GM21576 (cell line): ENCODE measurements around the gene UIMC1.
A peak's percentile ranks its signal among the peaks of the same experiment; 100 is the strongest.
"Not testable (repeated sequence)": the region's sequence is repeated elsewhere in the genome, so short reads cannot be mapped to it uniquely, and the experiment has no call there.

Source experiments
- ATAC-seq: cut with Tn5 transposase; IDR thresholded peaks from one replicate; pipeline ENCODE4 v1.9.1; 2021; ENCODE audit warnings: mild to moderate bottlenecking, moderate library complexity; ENCODE audit not compliant: unreplicated experiment

Gene UIMC1

DNA sequence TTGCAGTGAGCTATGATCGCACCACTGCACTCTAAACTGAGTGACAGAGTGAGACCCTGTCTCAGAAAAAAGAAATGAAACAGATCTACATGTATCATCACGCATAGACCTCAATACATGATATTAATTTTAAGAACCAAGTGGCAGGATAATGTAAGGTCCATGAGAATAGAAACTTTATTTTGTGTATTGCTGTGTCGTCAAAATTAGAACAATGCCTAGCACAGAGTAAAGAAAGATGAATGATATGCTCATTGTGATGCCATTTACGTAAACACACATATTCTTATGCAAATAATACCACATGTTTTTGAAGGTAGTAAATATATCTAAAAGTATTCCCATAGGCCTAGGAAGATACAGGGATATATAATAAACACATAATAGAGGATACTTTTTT, 3.6 kb upstream of the UIMC1 start:
- ATAC-seq, result no peak

DNA sequence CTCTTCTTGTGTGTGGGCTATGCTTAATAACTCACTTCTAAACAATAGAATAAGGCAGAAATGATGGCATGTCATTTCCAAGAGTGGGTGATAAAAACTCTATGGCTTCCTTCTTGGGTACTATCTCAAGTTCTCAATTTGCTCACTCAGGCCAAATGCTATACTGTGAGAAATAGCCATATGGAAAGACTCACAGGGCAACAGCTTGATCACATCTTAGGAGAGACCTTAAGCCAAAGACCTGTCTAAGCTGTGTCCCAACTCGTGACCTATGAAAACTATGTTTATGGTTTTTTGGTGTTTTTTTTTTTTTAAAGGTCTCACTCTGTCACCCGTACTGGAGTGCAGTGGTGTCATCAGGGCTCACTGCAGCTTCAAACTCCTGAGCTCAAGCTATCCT, 2.1 kb upstream of the UIMC1 start:
- no peak for ATAC-seq

DNA sequence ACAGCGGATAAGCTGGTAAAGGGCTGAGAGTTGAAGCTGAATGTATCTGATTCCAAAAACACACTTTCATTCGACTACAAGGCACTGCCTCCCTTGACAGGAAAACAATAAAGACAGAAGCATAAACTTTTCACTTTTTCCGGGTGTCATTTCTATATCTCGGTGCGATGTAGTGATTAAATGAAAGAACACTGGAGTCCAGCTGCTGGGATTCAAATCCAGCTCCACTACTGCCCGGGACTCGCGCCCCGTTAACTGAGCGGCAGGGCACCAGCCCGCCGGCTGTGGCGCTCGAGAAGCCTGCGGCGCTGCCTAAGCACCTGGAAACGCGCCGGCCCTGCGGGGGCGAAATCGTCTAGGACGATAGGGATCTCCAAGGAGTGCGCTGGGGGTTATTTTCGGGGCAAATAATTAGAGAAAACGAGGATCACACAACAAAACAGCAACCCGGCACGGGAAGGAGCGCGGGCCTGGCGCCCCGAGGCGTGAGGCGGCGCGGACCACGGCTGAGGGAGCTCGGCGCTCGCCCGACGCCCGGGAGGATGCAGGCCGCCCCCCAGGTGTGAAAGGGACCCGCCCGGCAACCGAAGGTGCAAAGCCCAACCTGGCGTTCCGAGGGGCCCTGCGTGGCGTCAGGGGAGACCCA, 837 bp downstream of the UIMC1 start:
- ATAC-seq, result peak; percentile 50

DNA sequence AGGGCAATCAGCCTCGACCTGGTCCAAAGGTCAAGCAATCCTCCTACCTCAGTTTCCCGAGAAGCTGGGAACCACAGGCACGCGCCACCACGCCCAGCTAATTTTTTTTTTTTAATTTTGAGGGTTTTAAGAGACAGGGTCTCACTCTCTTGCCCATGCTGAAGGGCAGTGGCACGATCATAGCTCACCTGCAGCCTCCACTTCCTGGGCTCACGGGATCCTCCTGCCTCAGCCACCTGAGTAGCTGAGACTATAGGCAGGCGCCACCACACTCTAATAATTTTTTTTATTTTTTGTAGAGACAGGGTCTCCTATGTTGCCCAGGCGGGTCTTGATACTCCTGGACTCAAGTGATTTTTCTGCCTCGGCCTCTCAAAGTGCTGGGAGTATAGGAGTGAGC, 1.6 kb downstream of the UIMC1 start:
- no peak for ATAC-seq

DNA sequence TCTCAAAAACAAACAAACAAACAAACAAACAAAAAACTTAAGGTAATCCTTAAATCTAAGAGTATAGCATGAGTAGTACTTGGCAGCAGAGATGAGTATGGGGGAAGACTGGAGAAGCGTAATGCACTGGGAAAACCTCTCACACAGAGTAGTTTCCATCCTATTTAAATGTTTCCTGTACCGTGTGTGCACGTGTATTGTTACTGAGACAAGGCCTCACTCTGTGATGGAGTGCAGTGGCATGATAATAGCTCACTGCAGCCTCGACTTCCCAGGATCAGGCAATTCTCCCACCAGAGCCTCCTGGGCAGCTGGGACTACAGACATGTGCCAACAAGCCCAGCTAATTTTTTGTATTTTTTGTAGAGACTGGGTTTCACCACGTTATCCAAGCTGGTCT, 2.9 kb downstream of the UIMC1 start:
- no peak for ATAC-seq

DNA sequence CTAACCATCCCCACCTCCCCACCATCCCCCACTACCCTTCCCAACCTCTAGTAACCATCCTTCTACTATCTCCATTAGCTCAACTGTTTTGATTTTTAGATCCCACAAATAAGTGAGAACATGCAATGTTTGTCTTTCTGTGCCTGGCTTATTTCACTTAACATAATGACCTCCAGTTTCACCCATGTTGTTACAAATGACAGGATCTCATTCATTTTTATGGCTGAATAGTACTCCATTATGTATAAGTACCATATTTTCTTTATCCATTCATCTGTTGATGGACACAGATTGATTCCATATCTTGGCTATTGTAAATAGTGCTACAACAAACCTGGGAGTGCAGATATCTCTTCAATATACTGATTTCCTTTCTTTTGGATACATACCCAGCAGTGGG, 7.1 kb downstream of the UIMC1 start:
- not testable (repeated sequence) for ATAC-seq

DNA sequence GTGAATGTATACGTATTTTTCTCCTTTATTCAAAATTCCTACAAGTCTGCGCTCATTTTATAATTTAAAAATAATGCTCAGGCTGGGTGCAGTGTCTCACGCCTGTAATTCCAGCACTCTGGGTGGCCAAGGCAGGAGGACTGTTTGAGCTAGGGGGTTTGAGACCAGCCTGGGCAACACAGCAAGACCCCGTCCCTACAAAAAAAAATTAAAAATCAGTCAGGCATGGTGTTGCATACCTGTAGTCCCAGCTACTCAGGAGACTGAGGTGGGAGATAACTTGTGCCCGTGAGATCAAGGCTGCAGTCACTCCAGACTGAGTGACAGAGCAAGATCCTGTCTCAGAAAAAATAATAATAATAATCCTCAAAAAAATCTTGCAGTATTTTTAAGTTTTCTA, 7.8 kb downstream of the UIMC1 start:
- no peak for ATAC-seq

DNA sequence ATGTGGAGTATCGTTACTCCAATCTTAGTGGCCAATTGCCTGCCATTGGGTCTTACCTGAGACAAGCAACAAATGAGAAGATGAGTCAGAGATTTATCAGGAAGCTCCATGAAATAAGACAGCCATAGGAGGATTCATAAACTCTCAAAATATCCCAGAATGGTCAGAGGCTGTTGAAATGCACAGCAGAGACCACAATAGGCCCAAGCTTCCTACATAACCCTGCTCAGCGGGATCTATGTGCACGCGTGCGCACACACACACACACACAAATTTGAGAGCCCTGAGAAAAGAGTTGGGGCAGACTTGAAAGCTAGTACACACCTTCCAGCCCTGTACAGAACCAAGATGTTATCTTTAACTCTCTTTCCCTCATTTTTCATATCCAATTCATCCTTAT, 9.8 kb downstream of the UIMC1 start:
- ATAC-seq, result no peak

DNA sequence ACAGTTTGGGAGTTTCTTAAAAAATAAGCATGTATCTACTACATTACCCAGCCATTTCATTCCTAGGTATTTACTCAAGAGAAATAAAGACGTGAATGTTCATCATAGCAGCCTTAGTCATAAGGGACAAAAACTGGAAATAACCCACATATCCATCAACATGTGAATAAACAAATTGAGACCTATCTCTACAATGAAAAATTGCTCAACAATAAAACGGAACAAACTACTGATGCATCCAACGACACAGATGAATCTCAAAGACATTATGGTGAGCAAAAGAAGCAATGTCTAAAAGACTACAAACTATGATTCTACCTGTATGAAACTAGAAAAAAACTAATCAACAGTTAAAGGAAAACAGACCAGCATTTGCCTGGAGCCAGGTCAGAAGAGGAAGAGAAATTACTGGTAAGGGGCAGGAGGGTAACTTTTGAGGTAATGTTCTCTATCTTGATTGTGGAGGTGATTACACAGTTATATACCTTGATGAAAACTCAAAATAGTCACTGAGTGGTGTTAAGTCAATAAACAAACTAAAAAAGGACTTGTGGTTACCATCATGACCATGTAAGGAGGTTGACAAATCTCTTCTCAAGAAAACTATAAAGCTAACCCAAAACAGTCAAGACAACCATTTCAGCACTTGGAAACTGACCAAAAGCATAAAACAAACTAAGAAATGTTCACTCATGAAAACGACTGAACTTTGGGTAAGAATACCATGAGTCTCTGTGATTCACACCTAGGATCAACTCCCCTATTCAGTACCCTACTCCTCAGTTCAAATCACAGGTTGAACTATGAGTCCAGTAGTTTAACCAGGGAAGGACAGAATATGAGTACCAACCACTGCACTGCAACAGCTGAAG, 10.4 kb downstream of the UIMC1 start:
- ATAC-seq, result peak; percentile 46

DNA sequence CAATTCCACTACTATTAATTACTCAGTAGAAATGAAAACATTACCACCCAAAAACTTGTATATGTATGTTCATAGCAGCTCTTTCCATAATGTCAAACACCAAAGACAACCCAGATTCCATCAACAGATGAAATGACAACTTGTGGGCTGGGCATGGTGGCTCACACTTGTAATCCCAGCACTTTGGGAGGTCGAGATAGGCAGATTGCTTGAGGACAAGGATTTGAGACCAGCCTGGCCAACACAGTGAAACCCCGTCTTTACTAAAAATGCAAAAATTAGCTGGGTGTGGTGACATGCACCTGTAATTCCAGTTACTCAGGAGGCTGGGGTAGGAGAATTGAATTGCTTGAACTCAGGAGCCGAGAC, 11.5 kb downstream of the UIMC1 start:
- peak; percentile 1 for ATAC-seq

DNA sequence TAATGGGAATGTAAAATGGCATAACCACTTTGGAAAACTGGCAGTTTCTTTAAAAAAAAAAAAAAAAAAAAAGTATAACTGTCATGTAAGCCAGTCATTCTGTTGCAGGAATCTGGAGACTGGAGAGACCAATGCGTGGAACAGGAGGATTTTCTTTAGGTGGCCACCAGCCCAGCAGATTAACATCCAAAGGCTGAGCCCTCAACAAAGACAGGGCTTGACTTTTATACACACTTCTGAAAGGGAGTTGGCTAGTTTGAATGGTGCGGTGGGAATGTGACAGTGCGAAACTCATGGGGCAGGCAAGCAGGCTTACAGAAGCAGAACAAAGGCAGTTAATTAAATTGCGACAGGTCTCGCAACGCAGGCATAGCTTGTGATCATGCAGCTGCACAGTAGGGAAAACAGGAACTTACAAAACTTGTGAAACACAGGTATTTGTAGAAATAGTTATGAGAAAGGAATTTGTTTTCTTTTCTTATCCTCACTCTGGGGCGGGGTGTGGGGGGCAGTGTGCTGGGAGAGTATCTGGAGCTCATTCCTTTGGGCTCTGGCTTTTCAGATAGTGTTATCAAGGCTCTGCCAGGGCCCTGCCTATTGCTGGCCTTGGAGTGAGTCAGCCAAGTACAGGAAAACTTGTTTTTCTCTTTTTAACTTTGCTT, 12.0 kb downstream of the UIMC1 start:
- ATAC-seq, result peak; percentile 53

DNA sequence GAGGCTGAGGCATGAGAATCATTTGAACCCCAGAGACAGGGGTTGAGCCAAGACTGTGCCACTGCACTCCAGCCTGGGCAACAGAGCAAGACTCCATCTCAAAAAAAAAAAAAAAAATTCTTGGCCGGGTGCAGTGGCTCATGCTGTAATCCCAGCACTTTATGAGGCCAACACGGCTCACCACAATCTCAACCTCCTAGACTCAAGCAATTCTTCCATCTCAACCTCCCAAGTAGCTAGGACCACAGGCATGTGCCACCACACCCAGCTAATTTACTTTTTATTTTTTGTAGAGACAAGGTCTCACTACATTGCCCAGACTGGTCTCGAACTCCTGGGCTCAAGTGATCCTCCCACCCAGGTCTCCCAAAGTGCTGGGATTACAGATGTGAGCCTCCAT, 13.5 kb downstream of the UIMC1 start:
- ATAC-seq, result not testable (repeated sequence)

DNA sequence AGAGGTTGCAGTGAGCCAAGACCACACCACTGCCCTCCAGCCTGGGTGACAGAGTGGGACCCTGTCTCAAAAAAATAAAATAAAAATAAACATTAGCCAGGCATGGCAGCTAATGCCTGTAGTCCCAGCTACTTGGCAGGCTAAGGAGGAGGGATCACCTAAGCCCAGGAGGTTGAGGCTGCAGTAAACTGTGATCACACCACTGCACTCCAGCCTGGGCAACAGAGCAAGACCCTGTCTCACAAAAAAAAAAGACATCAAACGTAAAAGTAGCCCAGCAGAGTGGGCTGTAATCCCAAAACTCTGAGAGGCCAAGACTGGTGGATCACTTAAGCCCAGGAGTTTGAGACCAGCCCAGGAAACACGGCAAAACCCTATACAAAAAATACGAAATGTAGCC, 19.0 kb downstream of the UIMC1 start:
- no peak for ATAC-seq

DNA sequence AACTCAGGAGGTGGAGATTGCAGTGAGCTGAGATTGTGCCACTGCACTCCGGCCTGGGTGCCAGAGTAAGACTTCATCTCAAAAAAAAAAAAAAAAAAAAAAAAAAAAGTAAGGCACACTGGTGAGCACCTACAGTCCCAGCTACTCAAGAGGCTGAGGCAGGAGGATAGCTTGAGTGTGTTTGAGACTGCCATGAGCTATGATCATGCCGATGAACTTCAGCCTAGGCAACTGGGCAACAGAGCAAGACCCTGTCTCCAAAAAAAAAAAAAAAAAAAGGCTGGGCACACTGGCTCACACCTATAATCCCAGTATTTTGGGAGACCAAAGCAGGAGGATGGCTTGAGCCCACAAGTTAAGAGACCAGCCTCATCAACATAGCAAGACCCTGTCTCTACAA, 20.3 kb downstream of the UIMC1 start:
- ATAC-seq, result no peak

DNA sequence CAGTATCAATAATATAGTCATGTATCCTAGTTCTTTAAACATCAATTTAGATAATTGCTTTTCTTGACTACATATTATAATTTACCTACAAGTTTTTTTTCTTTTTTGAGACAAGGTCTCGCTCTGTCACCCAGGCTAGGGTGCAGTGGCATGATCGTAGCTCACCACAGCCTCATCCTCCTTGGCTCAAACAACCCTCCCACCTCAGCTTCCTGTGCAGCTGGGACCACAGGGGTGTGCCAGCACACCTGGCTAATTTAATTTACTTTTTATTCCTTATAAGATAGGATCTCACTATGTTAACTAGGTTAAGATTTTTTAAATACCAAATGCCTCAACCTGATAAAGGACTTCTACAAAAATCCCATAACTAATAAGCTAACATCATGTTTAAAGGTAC, 21.1 kb downstream of the UIMC1 start:
- peak; percentile 67 for ATAC-seq

DNA sequence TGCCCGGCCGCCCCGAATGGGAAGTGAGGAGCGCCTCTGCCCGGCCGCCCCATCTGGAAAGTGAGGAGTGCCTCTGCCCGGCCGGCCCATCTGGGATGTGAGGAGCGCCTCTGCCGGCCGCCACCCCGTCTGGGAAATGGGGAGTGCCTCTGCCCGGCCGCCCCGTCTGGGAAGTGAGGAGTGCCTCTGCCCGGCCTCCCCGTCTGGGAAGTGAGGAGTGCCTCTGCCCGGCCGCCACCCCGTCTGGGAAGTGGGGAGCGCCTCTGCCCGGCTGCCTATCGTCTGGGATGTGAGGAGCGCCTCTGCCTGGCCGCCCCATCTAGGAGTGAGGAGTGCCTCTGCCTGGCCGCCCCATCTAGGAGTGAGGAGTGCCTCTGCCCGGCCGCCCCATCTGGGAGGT, 22.4 kb downstream of the UIMC1 start:
- not testable (repeated sequence) for ATAC-seq

DNA sequence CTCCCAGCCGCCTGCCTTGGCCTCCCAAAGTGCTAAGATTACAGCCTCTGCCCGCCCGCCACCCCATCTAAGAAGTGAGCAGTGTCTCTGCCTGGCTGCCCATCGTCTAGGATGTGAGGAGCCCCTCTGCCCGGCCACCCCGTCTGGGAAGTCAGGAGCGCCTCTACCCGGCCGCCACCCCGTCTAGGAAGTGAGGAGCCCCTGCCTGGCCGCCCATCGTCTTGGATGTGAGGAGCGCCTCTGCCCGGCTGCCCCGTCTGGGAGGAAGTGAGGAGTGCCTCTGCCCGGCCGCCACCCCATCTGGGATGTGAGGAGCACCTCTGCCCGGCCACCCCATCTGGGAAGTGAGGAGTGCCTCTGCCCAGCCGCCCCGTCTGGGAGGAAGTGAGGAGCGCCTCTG, 23.0 kb downstream of the UIMC1 start:
- ATAC-seq, result not testable (repeated sequence)

DNA sequence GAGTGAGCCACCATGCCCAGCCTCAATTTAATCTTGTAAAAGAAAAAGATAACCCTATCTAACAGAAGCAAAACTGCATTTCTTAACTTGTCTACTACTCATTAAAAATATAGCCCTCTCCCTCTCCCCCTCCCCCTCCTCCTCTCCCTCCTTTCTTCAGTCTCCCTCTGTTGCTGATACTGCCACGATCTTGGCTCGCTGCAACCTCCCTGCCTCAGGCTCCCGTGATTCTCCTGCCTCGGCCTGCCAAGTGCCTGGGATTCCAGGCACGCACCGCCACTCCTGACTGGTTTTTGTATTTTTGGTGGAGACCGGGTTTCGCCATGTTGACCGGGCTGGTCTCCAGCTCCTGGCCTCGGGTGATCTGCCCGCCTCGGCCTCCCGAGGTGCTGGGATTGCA, 23.5 kb downstream of the UIMC1 start:
- ATAC-seq, result not testable (repeated sequence)

DNA sequence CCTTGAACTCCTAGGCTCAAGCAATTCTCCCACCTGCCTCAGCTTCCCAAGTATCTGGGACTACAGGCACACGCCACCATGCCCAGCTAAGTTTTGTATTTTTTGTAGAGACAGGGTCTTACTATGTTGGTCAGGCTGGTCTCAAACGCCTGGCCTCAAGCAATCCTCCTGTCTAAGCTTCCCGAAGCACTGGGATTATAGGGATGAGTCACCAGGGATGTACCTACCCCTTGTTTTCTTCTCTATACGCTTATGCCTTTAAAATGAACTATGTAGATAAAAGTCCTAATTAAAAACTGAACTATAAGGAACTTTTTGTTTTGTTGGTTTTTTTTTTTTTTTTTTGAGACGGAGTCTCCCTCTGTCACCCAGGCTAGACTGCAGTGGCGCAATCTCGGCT, 25.8 kb downstream of the UIMC1 start:
- no peak for ATAC-seq

DNA sequence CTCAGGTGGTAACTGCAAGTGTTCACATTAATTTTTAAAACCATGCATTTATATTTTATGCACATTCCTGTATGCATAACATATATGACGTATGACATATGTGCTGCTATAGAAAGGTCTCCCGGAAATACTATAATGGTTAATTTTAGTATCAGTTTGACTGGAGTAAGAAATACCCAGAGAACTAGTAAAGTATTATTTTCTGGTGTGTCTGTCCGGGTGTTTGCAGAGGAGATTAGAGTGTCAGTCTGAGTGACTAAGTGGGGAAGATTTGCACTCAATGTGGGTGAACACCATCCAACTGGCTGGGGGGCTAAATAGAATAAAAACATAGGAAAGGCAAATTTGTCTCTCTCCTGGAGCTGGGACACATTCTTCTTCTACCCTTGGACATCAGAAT, 26.9 kb downstream of the UIMC1 start:
- ATAC-seq, result no peak

DNA sequence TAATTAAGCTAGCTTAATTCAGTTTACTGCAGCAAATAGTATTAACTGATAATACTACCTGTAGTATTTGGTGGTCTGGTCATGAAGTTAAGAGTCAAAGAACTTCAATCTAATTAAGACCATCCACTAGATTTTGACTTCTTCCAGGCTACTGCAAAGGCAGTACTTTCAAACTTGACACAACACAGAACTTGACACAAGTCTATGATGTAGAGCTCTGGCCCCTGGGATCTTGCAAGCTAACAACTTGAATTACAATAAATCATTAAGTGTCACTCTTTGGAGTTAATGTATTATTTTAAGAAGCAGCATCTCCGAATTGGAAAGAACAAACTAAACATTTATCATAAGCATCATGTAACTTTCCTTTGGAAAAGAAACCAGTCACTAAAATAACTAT, 40.9 kb downstream of the UIMC1 start:
- ATAC-seq, result no peak

DNA sequence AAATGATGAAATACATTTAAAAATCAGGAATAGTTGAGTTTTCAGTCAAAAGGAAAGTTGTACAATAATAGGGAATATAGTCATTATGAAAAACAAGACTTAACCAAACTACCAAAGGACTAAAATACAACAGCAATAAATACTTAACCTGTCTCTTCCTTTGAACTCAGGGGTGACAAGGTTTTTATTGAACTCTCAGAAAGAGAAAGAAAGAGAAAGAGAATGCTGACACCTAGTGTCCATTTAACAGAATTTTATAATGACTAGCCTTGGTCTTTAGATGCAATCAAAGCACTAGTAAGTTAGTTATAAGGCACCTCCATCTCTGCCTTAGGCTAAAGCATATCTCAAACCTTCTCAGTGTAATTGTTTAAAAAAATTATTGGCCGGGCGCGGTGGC, 47.5 kb downstream of the UIMC1 start:
- ATAC-seq, result no peak
